Measurements from ENCODE around the gene MUS81.
"Not testable (repeated sequence)": the region's sequence is repeated elsewhere in the genome, so short reads cannot be mapped to it uniquely, and the experiment has no call there.

Gene MUS81, protein sequence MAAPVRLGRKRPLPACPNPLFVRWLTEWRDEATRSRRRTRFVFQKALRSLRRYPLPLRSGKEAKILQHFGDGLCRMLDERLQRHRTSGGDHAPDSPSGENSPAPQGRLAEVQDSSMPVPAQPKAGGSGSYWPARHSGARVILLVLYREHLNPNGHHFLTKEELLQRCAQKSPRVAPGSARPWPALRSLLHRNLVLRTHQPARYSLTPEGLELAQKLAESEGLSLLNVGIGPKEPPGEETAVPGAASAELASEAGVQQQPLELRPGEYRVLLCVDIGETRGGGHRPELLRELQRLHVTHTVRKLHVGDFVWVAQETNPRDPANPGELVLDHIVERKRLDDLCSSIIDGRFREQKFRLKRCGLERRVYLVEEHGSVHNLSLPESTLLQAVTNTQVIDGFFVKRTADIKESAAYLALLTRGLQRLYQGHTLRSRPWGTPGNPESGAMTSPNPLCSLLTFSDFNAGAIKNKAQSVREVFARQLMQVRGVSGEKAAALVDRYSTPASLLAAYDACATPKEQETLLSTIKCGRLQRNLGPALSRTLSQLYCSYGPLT

DNA sequence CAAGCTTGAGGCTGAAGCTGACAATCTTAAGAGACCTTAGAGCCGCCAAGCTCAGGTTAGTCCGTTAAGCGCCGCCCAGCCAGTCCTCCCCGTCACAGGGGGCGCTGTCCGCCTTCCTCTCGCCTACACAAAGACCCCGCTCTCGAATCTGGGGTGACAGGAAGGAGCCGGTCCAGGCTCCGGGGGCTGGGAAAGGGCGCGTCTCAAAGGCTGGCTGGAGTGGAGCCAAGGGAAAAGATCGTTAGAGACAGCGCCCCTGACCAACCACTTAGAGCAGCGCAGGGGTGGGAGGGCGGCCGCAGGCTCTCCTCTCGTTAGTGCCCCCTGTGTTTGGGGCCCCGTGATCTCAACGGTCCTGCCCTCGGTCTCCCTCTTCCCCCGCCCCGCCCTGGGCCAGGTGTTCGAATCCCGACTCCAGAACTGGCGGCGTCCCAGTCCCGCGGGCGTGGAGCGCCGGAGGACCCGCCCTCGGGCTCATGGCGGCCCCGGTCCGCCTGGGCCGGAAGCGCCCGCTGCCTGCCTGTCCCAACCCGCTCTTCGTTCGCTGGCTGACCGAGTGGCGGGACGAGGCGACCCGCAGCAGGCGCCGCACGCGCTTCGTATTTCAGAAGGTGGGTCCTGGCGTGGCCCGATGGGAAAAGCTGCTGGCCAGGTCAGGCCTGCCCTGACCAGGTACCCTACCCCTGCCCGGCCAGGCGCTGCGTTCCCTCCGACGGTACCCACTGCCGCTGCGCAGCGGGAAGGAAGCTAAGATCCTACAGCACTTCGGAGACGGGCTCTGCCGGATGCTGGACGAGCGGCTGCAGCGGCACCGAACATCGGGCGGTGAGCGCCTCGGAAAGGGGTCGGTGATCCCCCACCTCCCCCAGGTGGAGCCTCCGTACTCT, at the start of gene MUS81:
MUS81 (plus strand) TSS at position 156 of the 887 bp plus-strand sequence; CDS start at position 477, 321 bp downstream.
- peak; percentile 87 for DNase-seq

DNA sequence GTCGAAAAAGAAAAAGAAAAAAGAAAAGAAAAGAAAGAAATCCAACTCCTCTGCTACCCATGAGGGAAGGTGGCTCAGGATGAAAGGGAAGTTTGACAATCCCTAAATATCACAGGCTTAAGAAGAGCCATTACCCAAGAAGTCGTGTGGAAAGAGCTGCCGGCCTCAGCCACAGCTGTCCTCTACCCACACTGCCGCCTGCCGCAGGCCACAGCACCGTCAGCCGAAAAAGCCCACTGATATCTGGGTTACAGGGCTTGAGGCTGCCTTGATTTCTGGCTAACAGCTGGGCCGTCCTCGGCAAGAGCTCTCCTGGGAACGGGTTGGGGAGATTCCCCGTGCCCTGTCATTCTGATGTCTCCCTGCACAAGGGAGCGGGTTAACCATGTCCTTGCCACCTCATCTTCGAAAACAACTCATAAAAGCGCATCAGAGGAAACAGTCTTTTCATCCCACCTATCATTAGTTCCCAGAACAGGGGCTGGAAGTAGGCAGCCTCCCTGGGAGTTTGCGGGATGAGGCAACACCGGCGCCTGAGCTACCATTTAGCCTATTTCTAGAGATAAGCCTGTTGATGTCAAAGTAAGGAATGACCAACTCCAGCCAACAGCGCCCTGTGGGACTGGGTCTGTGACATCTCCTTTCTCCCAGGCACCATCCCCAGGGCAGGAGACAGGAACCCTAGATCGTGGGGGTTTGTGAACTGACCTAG, 48.3 kb upstream of the MUS81 start:
- no peak for DNase-seq

DNA sequence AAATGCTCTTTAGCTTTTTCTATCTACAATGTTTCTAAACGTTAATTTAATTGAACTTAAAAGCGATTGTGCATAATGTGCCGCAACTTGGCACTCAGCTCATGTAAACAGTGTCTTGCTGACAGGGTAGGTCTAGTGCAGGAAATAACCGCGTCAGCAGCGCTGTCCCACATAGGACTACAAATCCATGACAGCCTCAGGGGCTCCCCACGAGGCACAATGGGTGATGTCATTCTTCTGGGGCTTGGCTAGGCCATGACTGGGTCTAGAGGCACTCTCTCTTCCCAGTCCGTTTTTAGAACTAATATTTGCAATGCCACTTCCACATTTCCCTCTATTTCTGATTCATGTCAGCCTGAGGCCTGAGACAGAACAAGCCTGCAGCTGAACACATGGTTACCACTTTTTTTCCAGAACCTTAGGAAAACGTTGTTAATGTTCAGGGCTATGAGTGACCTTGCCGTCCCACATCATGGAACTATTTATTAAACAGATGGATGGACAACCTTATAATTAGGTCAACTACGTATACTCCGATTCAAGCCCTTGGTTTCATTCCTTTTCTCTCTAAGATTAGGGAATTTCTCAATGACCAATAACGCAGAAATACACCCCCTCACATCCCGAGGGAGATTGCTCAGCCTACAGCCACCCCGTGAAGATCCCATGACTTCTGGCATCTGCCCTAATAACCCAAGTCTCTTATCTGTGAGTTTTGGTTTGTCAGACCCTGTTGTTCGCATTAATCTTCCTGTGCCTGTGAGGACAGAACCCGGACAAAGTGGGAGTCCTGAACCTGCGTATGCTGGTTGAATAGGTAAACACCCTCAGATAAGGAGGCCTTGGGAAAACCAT, 45.9 kb upstream of the MUS81 start:
- no peak for DNase-seq

DNA sequence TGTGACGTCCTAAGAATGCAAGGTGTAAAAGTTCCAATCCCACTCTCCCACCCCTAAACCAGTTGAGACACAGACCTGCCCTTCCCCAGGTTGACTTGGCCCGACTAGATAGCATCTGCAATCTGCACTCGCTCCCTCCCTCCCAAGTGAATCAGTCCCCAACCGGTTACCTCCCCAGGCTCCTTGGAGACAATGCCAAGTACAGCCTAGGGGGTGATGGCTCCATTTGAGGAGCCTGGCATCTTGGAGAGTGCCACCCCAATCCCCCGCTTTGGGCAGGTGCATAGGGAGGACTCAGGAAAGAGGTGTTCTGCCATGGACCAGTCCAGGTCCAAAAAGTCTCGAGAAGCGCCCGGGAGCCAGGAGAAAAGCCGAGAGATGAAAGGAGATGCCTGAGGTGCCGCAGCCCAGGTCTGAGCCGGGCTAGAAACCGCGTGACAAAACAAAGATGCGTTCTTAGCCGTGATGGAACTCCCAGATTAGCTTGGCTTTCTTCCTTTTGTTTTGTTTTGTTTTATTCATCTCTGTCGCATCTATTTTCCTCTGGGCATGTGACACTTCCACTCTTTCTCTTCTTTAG, 45.2 kb upstream of the MUS81 start:
- DNase-seq: no peak

DNA sequence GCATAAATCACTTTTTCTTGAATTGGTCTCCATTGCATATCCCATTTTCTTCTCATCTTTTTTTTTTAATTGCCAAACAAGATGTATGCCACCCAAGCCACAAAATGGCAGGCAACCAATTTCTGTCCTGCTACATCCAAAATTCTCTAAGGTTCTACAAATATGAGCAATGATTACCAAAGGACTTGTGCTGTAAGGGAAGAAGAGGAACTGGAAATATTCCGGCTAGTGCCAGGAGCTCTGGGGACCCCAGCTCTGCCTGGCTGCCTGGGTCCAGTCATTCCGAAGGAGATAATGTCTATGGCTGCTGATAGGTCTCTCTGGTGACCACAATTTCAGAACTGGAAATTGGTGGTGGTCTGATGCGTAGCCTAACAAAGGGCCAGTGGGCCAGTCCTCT, 43.5 kb upstream of the MUS81 start:
- no peak for DNase-seq

DNA sequence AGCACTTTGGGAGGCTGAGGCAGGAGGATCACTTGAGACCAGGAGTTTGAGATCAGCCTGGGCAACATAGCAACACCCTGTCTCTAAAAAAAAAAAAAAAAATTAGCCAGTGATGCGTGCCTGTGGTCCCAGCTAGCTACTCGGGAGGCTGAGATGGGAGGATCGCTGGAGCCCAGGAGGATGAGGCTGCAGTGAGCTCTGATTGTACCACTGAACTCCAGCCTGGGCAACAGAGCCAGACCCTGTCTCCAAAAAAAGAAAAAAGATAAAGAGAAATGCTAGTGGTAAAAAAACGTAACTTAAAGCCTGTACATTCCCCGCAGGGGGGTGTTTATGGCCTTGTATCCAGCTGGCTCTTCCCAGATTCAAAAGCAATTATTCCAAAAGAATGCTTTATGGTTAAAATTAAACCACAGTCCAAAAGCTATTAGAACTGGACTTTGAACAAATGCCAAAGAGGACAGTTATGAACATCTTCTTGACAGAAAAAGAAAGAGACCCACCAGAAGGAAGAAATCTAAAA, 42.9 kb upstream of the MUS81 start:
- no peak for DNase-seq

DNA sequence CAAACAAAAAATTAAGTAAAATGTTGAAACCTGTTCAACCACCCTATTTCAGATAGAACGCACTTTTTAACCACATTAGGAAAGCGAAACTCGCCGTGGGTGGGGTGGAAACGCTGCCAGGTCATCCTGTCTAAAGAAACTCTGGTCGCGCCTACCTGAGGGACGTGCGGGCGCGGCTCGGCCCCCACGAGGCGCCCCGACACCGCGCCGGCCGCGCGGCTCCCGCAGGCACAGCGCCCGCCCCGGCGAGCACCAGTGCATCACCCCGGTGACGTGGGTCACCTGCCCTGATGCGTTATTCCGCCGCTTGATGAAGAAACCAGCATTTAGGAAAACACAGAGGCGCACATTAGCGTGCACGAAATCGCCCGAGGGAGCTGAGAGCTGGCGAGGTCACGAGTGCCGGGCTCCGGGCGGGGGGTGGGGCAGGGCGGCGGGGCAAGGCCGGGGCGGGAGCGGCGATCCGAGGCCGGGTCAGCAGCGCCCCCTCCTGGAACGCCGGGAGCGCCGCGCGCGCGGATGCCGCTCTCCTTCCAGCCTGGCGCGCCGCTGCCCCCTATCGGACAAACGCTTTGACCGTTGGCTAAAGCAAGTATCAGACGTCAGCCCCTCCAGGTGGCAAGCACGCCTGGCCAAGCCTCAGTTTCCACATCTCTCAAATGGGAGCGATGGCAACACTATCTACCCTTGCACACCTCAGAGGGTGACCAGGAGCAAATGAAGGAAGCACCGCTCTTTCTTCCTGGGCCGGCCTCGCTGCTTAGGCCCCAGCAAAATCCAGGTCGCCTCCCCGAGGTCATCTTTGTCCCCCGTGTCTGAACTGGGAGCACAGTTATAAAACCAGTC, 42.2 kb upstream of the MUS81 start:
- DNase-seq: peak; percentile 38

DNA sequence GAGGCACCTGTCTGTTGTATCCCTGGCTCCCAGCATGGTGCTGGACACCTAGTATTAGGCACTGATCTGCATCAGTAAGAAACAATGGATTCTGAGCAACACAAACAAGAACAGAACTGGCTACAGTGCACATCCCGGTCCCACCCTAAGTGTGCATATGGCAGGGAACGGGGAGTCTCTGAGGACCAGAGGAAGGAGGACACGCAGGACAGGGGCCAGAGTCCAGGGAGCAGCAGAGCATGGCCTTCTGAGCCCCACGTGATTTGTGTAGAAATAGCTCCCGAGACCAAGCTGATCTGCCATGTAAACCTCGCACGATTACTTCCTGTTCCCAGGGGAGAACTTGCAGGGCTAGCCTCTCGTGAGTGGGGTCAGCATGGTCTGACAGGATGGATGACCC, 39.1 kb upstream of the MUS81 start:
- DNase-seq: no peak

DNA sequence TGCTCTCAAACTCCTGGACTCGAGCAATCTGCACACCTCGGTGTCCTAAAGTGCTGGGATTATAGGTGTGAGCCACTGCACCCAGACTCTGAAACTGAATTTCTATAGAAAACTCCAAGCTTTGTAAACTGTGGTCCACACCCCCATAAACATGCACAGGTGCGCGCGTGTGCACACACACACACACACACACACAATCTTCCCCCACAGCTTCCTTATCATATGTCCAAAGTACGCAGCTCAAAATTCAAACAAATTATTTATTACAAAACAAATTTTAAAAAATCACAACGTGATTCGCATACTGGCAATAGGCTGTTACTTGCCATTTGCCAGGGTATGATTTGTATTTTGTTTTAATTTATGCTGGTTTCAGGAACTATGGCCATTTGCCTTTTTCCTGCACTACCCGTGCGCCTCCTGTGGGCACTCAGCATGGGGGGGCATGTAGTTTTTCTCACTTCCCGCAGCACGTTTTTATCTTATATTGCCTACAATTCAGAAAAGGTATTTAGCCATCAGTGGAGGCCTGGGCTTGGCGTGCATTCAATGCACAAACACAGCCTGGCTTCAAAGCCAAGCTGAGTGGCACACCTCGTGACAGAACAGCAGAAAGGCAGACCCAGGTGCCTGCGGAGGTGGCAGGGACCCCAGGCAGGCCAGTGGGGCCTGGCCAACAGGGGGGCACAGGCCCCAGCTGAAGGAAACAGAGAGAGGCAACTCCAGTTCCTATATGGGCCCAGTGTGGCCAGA, 37.3 kb upstream of the MUS81 start:
- no peak for DNase-seq

DNA sequence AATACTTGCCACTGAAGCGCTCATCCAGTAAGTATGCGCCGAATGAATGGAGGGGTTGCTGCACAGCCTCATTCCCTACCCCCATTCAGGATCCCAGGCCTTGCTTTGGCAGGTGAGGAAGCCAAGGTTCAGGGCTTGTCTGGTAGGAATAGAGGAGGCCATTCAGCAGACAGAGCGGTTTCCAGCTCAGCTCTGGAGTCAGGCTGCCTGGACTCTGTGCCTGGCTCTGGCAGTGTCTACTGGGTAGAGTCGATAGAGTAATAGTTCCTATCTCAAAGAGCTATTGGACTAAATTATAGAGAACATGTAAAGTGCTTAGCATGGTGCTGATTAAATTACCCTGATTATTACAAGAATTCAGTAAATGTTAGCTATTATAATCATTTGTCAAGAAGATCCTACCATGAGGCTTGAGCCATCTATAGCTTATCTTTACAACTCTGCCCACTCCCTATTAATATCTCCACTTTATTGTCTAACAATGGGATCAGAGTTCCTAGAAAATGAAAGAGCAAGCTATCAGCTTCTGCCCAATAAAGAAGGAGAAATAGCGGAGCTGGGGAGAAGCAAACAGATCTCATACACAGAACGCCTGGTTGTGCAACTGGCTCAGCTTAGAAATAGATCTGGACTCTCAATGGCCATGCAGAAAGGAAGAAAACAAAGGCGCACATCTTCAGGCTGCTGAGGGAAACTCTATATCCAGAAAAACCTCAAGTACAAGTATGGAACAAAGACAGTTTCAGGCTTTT, 33.1 kb upstream of the MUS81 start:
- no peak for DNase-seq

DNA sequence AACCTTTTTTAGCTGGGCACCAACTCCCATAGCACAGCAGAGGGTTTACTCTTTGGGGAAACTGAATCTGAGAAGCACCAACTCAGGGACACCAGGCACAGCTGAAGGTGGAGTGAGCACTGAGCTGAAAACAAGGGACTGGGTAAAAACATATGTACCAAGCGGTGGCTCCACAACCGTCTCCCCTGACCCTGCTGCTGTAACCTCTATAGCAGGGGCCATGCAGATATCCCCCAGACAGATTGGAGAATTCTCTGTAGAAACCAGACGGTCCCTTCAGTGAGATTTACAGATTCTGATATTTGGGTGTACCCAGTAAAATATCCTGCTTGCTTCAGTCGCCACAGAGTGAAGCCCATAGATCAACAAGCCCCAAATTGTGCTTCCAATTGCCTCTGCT, 30.8 kb upstream of the MUS81 start:
- no peak for DNase-seq

DNA sequence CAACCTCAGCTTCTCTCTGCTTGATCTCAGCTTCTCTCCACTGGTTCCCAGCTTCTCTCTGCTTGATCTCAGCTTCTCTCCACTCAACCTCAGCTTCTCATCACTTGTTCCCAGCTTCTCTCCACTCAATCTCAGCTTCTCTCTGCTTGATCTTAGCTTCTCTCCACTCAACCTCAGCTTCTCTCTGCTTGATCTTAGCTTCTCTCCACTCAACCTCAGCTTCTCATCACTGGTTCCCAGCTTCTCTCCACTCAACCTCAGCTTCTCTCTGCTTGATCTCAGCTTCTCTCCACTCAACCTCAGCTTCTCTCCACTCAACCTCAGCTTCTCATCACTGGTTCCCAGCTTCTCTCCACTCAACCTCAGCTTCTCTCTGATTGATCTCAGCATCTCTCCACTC, 28.0 kb upstream of the MUS81 start:
- DNase-seq: not testable (repeated sequence)

DNA sequence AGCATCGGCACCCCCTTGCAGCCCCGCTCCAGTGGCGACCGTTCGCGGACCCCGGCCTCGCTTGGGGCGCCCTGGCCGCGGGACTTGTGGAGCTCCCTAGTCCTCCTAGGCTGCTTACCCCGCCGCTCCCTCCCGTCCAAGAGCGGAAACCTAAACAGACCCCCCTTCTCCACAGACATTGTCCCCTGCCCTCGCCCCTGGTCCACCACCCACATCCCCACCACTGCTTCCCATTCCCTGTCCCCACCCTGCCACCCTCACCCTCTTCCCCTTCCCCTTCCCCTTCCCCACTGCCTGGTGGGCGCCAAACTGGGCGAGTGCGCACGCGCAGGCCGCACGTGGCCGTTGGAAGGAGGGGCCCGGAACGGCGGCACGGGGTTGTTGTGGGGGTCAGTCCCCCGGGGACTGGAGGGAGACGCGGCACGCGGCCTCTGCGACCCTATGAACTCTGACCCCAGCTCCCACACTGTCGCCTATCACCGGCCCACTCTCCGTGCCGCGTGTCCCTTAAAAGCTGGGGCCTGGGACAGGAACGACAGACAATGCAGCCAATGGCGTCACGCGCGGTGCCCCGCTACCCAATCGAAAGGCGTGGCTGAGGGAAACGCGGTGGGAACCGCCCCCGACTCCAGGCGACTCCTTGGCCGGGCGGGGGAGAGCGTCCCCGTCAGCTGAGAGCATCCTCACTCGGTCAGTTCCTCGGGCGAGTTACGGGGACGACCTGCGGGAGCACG, 26.8 kb upstream of the MUS81 start, which contains the start of gene SNX32:
SNX32 (plus strand) TSS at position 667 of the 734 bp plus-strand sequence. CDS start 103 bp downstream, outside the sequence.
- DNase-seq: peak; percentile 27

DNA sequence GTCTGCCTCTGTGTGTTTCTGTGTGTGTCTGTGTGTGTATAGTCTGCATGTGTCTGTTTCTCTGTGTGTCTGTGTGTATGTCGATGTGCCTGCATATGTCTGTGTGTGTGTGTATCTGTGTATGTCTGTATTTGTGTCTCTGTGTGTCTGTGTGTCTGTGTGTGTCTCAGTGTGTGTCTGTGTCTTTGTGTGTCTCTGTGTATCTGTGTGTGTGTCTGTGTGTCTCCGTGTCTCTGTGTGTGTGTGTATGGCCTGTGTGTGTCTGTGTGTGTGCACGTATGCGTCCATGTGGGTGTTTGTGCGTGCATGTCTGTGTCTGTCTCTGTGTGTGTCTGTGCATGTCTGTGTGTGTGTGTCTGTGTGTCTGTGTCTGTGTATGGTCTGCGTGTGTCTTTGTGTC, 26.0 kb upstream of the MUS81 start:
- DNase-seq: no peak

DNA sequence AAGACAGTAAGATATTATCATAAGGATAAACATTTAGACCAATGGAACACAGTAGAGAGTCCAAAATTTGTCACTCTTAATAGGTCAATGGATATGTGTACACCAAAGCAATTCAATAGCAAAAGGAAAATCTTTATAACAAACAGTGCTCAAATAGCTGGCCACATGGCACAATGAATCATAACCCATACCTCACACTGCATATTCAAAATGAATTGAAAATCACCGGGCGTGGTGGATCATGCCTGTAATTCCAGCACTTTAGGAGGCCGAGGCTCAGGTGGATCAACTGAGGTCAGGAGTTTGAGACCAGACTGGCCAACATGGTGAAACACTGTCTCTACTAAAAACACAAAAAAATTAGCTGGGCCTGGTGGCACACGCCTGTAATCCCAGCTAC, 18.1 kb upstream of the MUS81 start:
- DNase-seq: no peak

DNA sequence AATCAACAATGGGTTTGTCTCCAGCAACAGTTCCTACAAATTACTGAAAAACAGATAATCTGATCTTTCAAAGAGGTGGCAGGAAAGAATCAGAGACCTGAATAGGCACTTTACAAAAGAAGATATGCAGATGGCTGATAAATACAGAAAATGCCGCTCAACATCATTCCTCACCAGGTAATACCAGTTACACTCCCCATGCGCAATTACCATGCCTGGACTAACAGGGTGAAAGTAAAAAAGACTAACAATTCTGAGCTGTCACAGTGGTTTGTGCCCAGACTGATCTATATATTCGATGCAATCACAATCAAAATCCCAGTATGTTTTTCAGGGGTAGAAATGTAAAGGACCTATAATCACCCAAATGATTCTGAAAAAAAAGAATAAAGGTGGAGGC, 16.4 kb upstream of the MUS81 start:
- no peak for DNase-seq

DNA sequence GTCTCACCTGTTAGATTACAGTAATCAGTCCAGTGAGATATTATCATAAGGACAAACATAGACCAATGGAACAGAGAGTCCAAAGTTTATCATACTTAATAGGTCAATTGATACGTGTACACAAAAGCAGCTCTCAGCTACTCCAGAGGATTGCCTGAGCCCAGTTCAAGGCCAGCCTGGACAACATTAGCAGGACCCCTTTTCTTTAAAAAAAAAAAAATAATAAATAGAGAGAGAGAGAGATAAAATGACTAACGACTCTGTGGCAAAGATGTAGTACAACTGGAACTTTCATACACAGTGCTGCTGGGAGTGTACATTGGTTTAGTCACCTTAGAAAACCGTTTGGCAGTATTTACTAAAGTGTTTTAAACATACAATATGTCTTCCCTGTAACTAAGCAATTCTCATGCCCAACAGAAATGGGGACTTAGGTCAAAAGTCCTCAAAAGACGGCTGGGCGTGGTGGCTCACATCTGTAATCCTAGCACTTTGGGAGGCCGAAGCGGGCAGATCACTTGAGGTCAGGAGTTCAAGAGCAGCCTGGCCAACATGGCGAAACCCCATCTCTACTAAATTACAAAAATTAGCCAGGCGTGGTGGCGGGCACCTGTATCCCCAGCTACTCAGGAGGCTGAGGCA, 15.9 kb upstream of the MUS81 start:
- no peak for DNase-seq

DNA sequence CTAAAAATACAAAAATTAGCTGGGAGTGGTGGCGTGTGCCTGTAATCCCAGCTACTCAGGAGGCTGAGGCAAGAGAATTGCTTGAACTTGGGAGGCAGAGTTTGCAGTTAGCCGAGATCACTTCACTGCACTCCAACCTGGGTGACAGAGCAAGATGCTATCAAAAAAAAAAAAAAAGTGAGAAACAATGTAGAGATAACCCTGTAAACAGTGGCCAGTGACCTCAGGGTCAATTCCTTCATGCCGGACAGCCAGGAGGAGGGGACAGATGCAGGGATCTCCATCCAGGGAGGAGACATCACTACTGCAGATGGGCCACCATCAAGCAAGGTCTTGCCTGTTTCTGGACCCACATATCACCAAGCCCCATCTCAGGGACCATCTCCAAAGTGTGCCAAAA, 12.5 kb upstream of the MUS81 start:
- DNase-seq: no peak

All from DMS 273 treated with DMSO at 0.1 percent for 48 hours (cell line).